ENCODE data around the gene MAD2L1.

MAD2L1 gene

GRCh38 chr4:120057416-120057815, 9.2 kb downstream of the MAD2L1 start:
- FAIRE-seq, result no peak

DNA sequence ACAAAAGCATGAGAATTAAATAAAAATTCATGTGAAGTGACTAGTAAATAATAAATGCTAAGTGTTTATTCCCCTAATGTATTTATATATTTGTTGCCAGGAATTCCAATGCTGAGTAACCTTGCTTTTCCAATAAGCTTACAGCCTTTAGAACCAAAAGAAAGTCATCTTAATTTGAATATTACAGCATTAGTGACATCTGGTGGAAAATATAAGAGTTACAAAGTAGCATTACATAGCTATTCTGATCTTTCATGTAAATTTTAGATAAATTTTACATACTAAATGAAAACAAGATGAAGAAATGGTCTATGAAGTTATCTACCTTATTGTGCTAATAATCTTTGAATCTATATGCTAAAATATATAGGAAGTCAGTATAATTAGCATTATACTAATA, 10.4 kb downstream of the MAD2L1 start:
- peak; percentile 96 for FAIRE-seq

GRCh38 chr4:120055795-120056194, 10.9 kb downstream of the MAD2L1 start:
- no peak for FAIRE-seq

DNA sequence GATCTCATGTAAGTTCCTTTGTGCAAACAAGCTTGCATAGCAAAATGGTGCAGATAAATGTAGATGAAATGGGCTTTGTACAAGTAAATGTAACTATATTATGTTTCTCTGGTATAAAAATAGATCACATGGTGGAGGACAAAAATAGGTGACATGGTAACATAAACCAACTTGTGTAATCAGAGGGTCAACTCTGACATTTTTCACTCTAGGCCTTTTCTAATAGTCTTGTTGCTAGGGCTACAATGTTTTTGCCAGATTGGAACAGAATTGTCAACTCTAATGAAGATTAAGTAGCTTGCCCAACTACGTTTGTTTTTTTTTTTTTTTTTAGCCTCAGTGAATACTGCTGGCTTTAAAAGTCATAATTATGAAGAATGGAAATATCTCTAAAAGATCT, 11.5 kb downstream of the MAD2L1 start:
- FAIRE-seq, result no peak

- FAIRE-seq, result no peak
Observed at GRCh38 chr4:120053911-120054310, 12.7 kb downstream of the MAD2L1 start.

GRCh38 chr4:120052856-120053255, 13.8 kb downstream of the MAD2L1 start:
- FAIRE-seq, result no peak

DNA sequence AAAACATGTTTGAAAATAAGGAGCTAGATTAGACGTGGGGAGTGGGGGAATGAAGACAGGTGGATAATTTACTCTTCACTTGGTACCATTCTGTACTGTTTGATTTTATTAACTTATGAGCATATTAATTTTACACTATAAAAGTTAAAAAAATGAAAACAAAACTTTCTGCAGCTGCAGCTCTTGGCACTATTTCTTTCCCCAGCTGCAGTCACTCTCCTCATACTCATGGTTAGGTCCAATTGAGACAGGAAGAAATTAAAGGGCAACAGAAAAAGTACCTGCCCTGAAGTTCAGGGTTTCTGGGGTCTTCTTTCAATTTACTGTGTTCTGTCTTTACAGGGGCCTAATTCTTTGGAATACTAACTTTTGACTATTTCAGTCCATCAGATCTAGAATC, 15.4 kb downstream of the MAD2L1 start:
- FAIRE-seq, result no peak

GRCh38 chr4:120049732-120050494, 16.7 kb downstream of the MAD2L1 start:
- FAIRE-seq, result peak; percentile 94

DNA sequence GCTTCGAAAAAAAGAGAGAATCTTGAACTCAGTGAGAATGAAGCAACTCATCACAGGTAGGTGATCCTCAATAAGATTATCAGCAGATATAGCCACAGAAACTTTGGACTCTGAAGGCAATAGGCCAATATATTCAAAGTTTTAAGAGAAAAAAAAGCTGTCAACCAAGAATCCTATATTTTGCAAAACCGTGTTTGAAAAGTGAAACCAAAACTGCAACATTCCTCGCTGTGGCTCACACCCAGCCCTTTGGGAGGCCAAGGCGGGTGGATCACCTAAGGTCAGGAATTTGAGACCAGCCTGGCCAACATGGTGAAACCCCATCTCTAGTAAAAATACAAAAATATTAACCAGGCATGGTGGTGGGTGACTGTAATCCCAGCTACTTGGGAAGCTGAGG, 22.8 kb downstream of the MAD2L1 start:
- FAIRE-seq, result no peak

- FAIRE-seq, result no peak
Observed at GRCh38 chr4:120037411-120037810, 29.2 kb downstream of the MAD2L1 start.

- FAIRE-seq, result no peak
Observed at GRCh38 chr4:120034913-120035312, 31.7 kb downstream of the MAD2L1 start.

DNA sequence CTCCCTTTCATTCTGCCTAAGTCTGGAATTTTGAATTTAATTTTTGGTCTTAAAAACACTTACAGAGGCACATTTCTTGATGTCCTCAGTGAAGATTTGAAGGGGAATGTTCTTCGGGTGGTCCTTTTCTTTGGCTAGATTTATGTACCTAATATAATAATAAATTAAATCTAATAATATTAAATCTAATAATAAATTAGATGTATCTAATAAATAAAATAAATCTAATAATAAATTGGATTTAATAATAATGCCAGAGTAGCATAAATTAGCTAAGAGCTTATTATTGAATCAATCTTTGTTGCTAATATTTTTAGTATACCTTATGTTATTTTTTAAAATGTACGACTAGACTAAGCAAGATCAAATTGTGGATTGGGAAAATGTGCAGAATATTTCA, 39.8 kb downstream of the MAD2L1 start:
- FAIRE-seq, result no peak

DNA sequence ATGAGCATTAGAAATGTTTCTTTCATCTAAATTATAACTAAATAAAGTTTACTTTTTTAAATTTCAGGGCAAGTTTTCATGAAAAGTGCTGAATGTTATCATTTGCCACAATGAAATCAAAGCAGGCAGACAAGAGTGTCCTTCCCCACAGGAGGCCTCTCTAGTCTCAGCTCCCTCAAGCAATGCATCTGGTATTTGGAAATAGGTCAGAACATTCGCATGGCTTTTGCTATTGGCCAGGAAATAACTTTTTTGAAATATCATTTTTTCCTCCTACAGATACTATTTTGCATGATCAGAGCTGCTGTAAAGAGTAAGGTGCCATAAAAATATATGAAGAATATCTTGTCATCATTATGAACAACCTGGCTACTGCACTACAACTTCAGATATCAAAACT, 41.1 kb downstream of the MAD2L1 start:
- no peak for FAIRE-seq

- FAIRE-seq, result no peak
Observed at GRCh38 chr4:120018786-120019185, 47.9 kb downstream of the MAD2L1 start.

- no peak for FAIRE-seq
Observed at GRCh38 chr4:120017939-120018692, 48.5 kb downstream of the MAD2L1 start.

GRCh38 chr4:120011725-120012124, 54.9 kb downstream of the MAD2L1 start:
- FAIRE-seq, result no peak

GRCh38 chr4:120010646-120011045, 56.0 kb downstream of the MAD2L1 start:
- no peak for FAIRE-seq

DNA sequence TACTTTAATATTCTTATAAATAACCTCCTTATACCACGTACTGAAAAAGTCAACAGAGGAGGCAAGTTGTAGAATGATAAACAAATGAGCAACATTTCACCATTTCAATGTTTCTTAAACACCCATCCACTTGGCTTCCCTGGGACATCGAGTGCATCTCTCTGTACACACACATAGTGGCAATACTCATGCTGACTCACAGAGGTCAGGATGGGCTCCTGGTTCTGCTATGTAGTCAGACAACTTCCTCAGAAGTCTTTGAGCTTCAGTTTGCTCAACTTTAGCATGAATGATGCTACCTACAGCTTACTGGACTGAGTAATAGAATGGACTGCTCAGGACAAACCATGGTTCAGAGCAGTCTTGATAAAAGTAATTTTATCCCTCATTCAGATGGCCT, 56.9 kb downstream of the MAD2L1 start:
- no peak for FAIRE-seq

GRCh38 chr4:120008957-120009356, 57.7 kb downstream of the MAD2L1 start:
- FAIRE-seq, result no peak

GRCh38 chr4:120007896-120008436, 58.7 kb downstream of the MAD2L1 start:
- no peak for FAIRE-seq

- no peak for FAIRE-seq
Observed at GRCh38 chr4:120007191-120007871, 59.3 kb downstream of the MAD2L1 start.

Measured in endometrium (tissue), 2 donors.